NOMO-1 (cell line): Measurements from ENCODE around the gene HIPK2.
A peak's percentile ranks its signal among the peaks of the same experiment; 100 is the strongest.

Experiments
- DNase-seq, 2 experiments: peaks; one replicate each; lab custom pipeline; 2025; ENCODE audit not compliant: unreplicated experiment in 2 of 2; lab: John Stamatoyannopoulos, UW

The HIPK2 gene

DNA sequence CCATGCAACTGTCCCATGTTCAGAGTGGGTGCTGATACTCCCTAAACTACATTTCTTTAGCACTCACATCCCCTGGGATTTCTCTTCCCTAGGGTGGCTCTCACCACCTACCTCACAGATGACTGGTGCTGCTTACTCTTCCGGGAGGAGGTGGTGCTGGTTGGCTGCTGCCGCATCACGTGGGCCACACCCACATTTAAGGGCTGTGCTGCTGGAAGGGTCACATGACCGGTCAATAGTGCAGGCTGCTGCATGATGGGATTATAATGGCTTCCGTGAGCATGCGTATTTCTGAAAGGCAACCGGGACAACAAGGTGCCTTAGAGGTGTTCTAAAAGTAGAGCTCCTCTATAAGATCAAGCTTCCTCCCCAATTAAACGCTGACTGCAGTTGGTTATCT, 177.5 kb downstream of the HIPK2 start:
- DNase-seq, result no peak

- DNase-seq, result no peak
Measured at GRCh38 chr7:139598642-139599041, 179.2 kb downstream of the HIPK2 start.

GRCh38 chr7:139597028-139597427, 180.8 kb downstream of the HIPK2 start:
- DNase-seq, result no peak

DNA sequence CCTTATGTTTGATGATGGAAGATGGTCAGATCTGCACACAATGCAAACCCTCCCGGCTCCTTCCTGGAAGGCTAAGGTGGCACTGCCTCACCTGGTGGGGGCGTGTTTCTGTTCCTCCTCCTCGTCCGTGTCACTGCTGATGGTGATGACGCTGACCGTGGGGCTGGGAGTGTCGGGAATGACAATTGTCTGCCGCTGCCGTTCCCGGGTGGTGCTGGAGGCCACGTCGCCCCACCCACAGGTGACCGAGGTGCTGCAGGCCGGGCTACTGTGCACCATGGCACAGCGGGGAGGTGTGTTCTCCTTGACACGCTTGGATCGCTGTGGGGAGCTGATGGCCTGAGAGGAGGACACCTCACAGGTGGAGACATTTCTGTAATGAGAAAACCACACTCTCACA, 181.2 kb downstream of the HIPK2 start:
- no peak for DNase-seq

- DNase-seq, result no peak
Measured at GRCh38 chr7:139595806-139596205, 182.0 kb downstream of the HIPK2 start.

- DNase-seq, result no peak
Measured at GRCh38 chr7:139594911-139595476, 182.8 kb downstream of the HIPK2 start.

GRCh38 chr7:139594090-139594489, 183.7 kb downstream of the HIPK2 start:
- no peak for DNase-seq

GRCh38 chr7:139592801-139593461, 184.9 kb downstream of the HIPK2 start:
- no peak for DNase-seq

GRCh38 chr7:139591550-139592195, 186.1 kb downstream of the HIPK2 start:
- no peak for DNase-seq

GRCh38 chr7:139589474-139589873, 188.3 kb downstream of the HIPK2 start:
- no peak for DNase-seq

GRCh38 chr7:139588632-139589031, 189.2 kb downstream of the HIPK2 start:
- peak in 1 of 2 experiments; percentile 1 for DNase-seq

DNA sequence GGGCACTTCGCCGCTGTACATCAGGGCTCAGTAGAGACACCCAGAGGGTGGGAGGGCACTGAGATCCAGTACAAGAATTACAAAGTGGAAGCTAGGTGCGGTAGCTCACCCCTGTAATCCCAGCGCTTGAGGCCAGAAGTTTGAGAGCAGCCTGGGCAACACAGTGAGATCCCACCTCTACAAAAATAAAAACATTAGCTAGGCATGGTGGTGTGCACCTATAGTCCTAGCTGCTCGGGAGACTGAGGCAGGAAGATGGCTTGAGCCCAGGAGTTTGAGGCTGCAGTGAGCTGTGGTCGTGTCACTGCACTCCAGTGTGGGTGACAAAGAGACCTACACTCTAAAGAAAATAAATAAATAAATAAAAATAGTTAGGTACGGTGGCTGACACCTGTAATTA, 190.3 kb downstream of the HIPK2 start:
- no peak for DNase-seq

DNA sequence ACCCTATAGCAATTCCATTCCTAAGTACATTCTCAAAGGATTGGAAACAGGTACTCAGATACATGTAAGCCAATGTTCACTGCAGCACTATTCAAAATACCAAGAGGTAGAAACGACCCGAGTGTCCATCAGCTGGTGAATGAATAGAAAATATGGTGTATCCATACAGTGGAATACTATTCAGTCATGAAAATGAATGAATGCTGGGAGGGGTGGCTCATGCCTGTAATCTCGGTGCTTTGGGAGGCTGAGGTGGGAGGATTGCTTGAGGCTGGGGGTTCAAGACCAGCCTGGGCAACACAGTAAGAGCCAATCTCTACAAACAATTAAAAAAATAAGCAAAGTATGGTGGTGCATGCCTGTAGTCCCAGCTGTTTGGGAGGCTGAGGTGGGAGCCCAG, 191.5 kb downstream of the HIPK2 start:
- DNase-seq, result no peak

- DNase-seq, result no peak
Measured at GRCh38 chr7:139585042-139585441, 192.8 kb downstream of the HIPK2 start.

DNA sequence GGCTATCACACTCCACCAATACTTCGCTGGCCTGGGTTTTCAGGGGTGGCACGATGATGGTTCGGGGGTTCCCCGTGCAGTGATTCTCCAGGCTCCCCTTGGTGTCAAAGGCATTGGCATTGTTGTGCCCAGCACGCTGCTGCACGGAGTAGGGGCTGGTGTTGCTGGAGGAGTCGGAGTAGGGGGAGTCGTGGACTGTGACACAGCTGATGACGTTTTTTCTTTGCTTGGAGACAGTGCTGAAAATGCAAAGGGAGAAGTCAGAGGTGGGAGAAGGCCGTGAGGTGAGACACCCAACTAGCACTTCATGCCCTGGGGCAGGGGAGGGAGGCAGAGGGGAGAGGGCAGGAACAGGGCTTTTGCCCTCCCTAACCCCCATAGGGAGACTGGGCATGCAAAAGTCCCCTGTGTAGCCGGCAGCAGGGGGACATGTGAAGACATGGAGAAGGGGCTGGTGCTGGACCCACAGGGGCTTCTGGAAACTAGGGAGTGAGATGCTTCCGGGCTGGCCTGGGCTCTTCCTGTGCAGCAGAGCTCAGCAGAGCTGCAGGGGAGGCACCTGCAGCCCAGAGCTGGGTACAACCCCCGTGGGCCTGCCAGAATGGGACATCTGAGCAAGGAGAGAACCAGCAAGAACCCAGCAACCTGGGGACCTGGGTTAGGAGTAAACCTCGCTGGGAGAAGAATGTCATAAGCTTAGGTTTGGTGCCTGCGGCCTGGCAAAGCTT, 193.8 kb downstream of the HIPK2 start:
- DNase-seq, result no peak

- no peak for DNase-seq
Measured at GRCh38 chr7:139582671-139583155, 195.1 kb downstream of the HIPK2 start.

- no peak for DNase-seq
Measured at GRCh38 chr7:139582130-139582650, 195.6 kb downstream of the HIPK2 start.

- DNase-seq, result no peak
Measured at GRCh38 chr7:139580435-139580834, 197.4 kb downstream of the HIPK2 start.

DNA sequence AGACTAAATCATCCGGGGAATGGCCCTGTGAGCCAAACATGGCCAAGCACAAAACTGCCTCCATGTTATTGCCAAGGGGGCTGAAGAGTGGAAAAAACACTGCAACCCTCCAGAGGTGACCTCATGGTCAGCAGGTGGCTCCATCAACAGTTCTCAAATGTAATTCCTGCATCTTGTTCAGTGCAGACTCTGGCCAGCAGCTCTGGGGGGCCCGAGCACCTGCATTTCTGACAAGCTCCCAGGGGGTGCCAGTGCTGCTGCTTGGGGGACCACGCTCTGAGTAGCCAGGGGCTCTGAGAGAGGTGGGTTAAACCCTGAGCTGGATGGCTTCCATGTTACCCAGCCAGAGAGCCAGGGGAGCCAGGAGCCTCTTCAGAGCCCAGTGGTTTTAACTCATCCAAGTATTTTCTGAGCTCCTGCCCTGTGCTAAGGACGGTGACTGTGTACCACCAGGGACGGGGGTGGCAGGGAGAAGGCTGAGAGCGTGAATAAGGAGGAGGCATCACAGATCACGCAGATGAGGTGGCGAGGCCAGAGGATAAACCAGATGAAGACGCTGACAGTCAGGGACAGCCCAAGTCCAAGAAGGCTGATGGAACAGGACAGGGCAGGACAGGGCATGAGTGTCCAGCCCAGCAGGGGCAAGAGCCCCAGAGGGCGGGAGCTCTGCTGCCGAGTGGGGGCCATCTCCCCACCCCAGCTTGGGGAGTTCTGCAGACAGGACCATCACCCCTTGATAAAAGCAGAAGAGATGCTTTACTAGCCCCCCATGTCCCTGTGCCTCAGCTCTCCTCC, 201.4 kb downstream of the HIPK2 start:
- no peak for DNase-seq

DNA sequence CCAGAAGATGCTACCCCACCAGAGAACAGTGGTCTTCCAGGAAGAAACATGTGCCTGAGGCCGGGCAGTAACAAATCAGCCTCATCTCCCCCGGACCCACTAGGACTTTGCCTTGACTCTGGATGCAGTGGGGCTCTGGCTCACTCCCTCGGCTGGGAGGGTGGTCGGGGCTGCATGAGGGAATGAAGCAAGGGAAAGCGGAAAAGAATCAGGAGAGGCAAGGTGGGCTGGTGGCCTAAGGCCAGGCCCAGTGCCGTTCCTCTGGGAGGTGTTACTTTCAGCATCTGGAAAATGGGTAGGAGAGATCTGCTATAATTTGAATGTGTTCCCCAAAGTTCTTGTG, 202.5 kb downstream of the HIPK2 start:
- no peak for DNase-seq
